ENCODE measurements around the gene SRD5A1.
"Not testable (repeated sequence)": the region's sequence is repeated elsewhere in the genome, so short reads cannot be mapped to it uniquely, and the experiment has no call there.

SRD5A1 gene

DNA sequence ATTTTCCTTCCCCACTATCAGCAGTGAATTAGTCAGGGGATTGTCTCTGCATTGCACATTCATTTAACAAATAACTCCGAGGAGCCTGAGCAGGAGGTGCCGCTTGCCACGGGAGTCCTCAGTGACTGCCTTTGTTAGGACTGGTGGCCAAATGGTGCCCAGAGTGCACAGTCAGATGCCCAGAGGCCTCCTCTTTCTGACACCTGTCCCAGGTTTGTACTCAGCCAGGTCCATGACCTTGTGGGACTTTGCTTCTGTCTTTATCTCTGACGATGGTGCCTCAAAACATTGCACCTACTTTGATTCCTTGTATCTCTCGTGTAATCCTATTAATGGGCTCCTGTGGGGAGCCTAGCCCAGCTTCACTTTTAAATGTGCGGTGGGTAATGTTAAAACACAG, 4.3 kb downstream of the SRD5A1 start:
- peaks cover 7% of the 10 kb centered on the region for H3K4me1 ChIP-seq (ENCODE audit: control insufficient read depth, insufficient read depth, low read length, poor library complexity, severe bottlenecking)
- H3K4me3 ChIP-seq (ENCODE audit: insufficient read depth, low read depth, low read length, poor library complexity, severe bottlenecking) = no peak overlapping the region
- no peak for DNase-seq
- H3K27me3 ChIP-seq (replicated peaks; ENCODE audit: control insufficient read depth, insufficient read depth, low read length, poor library complexity, severe bottlenecking) = no peaks in the 10 kb centered on the region
- no peaks in the 10 kb centered on the region for H3K36me3 ChIP-seq (ENCODE audit: control insufficient read depth, insufficient read depth, low read length)
- H3K27ac ChIP-seq (ENCODE audit: insufficient read depth, low read length, poor library complexity, severe bottlenecking) = no peak overlapping the region
- H3K9me3 ChIP-seq (ENCODE audit: control insufficient read depth, low read length) = no peaks in the 10 kb centered on the region

DNA sequence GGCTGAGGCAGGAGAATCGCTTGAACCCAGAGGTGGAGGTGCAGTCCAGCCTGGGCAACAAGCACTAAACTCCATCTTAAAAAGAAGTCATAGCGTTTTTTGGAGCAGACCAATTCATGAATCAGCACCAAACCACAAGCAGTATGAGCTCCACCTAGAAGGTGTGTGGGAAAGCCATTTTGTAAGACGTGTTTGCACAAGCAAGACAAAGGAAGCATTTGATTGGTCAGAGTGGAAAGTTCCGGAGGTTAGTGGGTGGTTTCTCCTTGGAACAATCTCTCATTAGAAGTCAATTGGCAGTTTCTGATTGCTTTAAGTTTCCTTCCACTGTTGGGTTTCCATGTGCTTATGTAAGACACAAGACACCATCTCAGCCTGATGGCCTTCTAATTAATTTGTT, 5.0 kb downstream of the SRD5A1 start:
- H3K4me3 ChIP-seq (ENCODE audit: insufficient read depth, low read depth, low read length, poor library complexity, severe bottlenecking) = no peak overlapping the region
- no peak for DNase-seq
- H3K27me3 ChIP-seq (replicated peaks; ENCODE audit: control insufficient read depth, insufficient read depth, low read length, poor library complexity, severe bottlenecking) = no peaks in the 10 kb centered on the region

DNA sequence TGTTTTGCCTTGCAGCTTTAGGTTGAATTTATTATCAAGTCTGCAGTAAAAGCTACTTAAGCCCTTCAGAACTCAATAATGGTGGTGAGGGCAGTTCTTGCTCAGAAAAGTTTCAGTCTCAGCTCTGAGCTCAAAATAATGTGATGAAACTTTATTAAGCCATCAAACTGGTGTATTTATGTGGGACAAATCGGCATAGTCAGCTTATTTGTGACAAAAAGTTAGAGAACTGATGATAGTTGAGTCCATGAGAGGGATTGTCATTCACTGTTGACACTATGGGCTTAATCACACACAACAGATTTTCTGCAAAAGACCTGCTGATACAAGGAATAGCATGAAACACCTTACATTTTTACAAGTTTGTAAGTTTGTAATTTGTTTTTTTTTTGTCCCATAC, 9.4 kb downstream of the SRD5A1 start:
- Histone ChIP-seq H3K4me3 (ENCODE audit: insufficient read depth, low read depth, low read length, poor library complexity, severe bottlenecking) (no peak overlapping the region), H3K27me3 (replicated peaks; ENCODE audit: control insufficient read depth, insufficient read depth, low read length, poor library complexity, severe bottlenecking) (no peaks in the 10 kb centered on the region), H3K4me1 (ENCODE audit: control insufficient read depth, insufficient read depth, low read length, poor library complexity, severe bottlenecking) (no peaks in the 10 kb centered on the region), H3K9me3 (ENCODE audit: control insufficient read depth, low read length) (no peaks in the 10 kb centered on the region), H3K27ac (ENCODE audit: insufficient read depth, low read length, poor library complexity, severe bottlenecking) (no peak overlapping the region), H3K36me3 (ENCODE audit: control insufficient read depth, insufficient read depth, low read length) (no peaks in the 10 kb centered on the region)
- DNase-seq = no peak

More for the DNA sequence above, 5.0 kb downstream of the SRD5A1 start:
- Histone ChIP-seq H3K9me3 (ENCODE audit: control insufficient read depth, low read length) (no peaks in the 10 kb centered on the region), H3K27ac (ENCODE audit: insufficient read depth, low read length, poor library complexity, severe bottlenecking) (no peak overlapping the region), H3K36me3 (ENCODE audit: control insufficient read depth, insufficient read depth, low read length) (no peaks in the 10 kb centered on the region), H3K4me1 (ENCODE audit: control insufficient read depth, insufficient read depth, low read length, poor library complexity, severe bottlenecking) (peaks cover 7% of the 10 kb centered on the region)

GRCh38 chr5:6644794-6645241, 11.6 kb downstream of the SRD5A1 start:
- DNase-seq = no peak

GRCh38 chr5:6645571-6646362, 12.5 kb downstream of the SRD5A1 start:
- H3K27me3 ChIP-seq (replicated peaks; ENCODE audit: control insufficient read depth, insufficient read depth, low read length, poor library complexity, severe bottlenecking); H3K9me3 ChIP-seq (ENCODE audit: control insufficient read depth, low read length); DNase-seq; H3K27ac ChIP-seq (ENCODE audit: insufficient read depth, low read length, poor library complexity, severe bottlenecking); H3K4me1 ChIP-seq (ENCODE audit: control insufficient read depth, insufficient read depth, low read length, poor library complexity, severe bottlenecking); H3K4me3 ChIP-seq (ENCODE audit: insufficient read depth, low read depth, low read length, poor library complexity, severe bottlenecking); H3K36me3 ChIP-seq (ENCODE audit: control insufficient read depth, insufficient read depth, low read length): not testable (repeated sequence)

More at GRCh38 chr5:6644794-6645241, 11.6 kb downstream of the SRD5A1 start:
- no peaks in the 10 kb centered on the region for H3K4me1 ChIP-seq (ENCODE audit: control insufficient read depth, insufficient read depth, low read length, poor library complexity, severe bottlenecking)
- H3K27ac ChIP-seq (ENCODE audit: insufficient read depth, low read length, poor library complexity, severe bottlenecking) = no peak overlapping the region
- no peak overlapping the region for H3K4me3 ChIP-seq (ENCODE audit: insufficient read depth, low read depth, low read length, poor library complexity, severe bottlenecking)
- H3K9me3 ChIP-seq (ENCODE audit: control insufficient read depth, low read length) = no peaks in the 10 kb centered on the region
- no peaks in the 10 kb centered on the region for H3K27me3 ChIP-seq (replicated peaks; ENCODE audit: control insufficient read depth, insufficient read depth, low read length, poor library complexity, severe bottlenecking)
- no peaks in the 10 kb centered on the region for H3K36me3 ChIP-seq (ENCODE audit: control insufficient read depth, insufficient read depth, low read length)

DNA sequence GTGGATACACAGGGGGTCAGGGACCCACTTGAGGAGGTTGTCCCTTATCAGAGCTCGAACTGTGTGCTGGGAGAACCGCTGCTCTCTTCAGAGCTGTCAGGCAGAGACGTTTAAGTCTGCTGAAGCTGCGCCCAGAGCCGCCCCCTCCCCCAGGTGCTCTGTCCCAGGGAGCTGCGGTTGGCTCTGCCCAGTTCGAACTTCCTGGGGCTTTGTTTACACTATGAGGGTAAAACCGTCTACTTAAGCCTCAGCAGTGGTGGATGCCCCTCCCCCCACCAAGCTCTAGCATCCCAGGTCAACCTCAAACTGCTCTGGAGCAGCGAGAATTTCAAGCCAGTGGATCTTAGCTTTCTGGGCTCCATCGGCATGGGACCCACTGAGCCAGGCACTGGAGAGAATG, 15.9 kb downstream of the SRD5A1 start:
- Histone ChIP-seq H3K36me3 (ENCODE audit: control insufficient read depth, insufficient read depth, low read length) (no peaks in the 10 kb centered on the region), H3K4me1 (ENCODE audit: control insufficient read depth, insufficient read depth, low read length, poor library complexity, severe bottlenecking) (no peaks in the 10 kb centered on the region), H3K27ac (ENCODE audit: insufficient read depth, low read length, poor library complexity, severe bottlenecking) (no peak overlapping the region), H3K4me3 (ENCODE audit: insufficient read depth, low read depth, low read length, poor library complexity, severe bottlenecking) (no peak overlapping the region), H3K27me3 (replicated peaks; ENCODE audit: control insufficient read depth, insufficient read depth, low read length, poor library complexity, severe bottlenecking) (no peaks in the 10 kb centered on the region), H3K9me3 (ENCODE audit: control insufficient read depth, low read length) (no peaks in the 10 kb centered on the region)
- DNase-seq = no peak

DNA sequence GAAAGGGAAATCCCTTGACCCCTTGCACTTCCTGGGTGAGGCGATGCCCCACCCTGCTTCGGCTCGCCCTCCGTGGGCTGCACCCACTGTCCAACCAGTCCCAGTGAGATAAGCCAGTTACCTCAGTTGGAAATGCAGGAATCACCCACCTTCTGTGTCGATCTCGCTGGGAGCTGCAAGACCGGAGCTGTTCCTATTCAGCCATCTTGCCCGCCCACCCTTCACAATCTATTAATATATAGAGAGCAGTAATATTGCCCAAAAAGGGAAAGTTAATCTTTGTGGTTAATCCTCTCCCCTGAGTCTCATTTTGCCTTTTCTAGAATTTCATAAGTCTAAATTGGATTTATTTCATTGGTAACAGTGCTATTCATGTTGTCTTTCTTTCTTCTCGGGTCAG, 16.4 kb downstream of the SRD5A1 start:
- Histone ChIP-seq H3K4me1 (ENCODE audit: control insufficient read depth, insufficient read depth, low read length, poor library complexity, severe bottlenecking) (no peaks in the 10 kb centered on the region), H3K27me3 (replicated peaks; ENCODE audit: control insufficient read depth, insufficient read depth, low read length, poor library complexity, severe bottlenecking) (no peaks in the 10 kb centered on the region), H3K9me3 (ENCODE audit: control insufficient read depth, low read length) (no peaks in the 10 kb centered on the region), H3K36me3 (ENCODE audit: control insufficient read depth, insufficient read depth, low read length) (no peaks in the 10 kb centered on the region), H3K27ac (ENCODE audit: insufficient read depth, low read length, poor library complexity, severe bottlenecking) (no peak overlapping the region), H3K4me3 (ENCODE audit: insufficient read depth, low read depth, low read length, poor library complexity, severe bottlenecking) (no peak overlapping the region)
- DNase-seq = no peak

- no peaks in the 10 kb centered on the region for H3K9me3 ChIP-seq (ENCODE audit: control insufficient read depth, low read length)
- peaks cover 6% of the 10 kb centered on the region for H3K36me3 ChIP-seq (ENCODE audit: control insufficient read depth, insufficient read depth, low read length)
- no peak overlapping the region for H3K4me3 ChIP-seq (ENCODE audit: insufficient read depth, low read depth, low read length, poor library complexity, severe bottlenecking)
- H3K27ac ChIP-seq (ENCODE audit: insufficient read depth, low read length, poor library complexity, severe bottlenecking) = no peak overlapping the region
- no peaks in the 10 kb centered on the region for H3K4me1 ChIP-seq (ENCODE audit: control insufficient read depth, insufficient read depth, low read length, poor library complexity, severe bottlenecking)
- no peak for DNase-seq
- no peaks in the 10 kb centered on the region for H3K27me3 ChIP-seq (replicated peaks; ENCODE audit: control insufficient read depth, insufficient read depth, low read length, poor library complexity, severe bottlenecking)
Measured at GRCh38 chr5:6652025-6652424, 18.8 kb downstream of the SRD5A1 start.

GRCh38 chr5:6655432-6655831, 22.2 kb downstream of the SRD5A1 start:
- peaks cover 9% of the 10 kb centered on the region for H3K36me3 ChIP-seq (ENCODE audit: control insufficient read depth, insufficient read depth, low read length)
- H3K4me3 ChIP-seq (ENCODE audit: insufficient read depth, low read depth, low read length, poor library complexity, severe bottlenecking) = no peak overlapping the region
- DNase-seq = no peak
- no peaks in the 10 kb centered on the region for H3K9me3 ChIP-seq (ENCODE audit: control insufficient read depth, low read length)
- no peak overlapping the region for H3K27ac ChIP-seq (ENCODE audit: insufficient read depth, low read length, poor library complexity, severe bottlenecking)
- no peaks in the 10 kb centered on the region for H3K27me3 ChIP-seq (replicated peaks; ENCODE audit: control insufficient read depth, insufficient read depth, low read length, poor library complexity, severe bottlenecking)
- H3K4me1 ChIP-seq (ENCODE audit: control insufficient read depth, insufficient read depth, low read length, poor library complexity, severe bottlenecking) = no peaks in the 10 kb centered on the region

DNA sequence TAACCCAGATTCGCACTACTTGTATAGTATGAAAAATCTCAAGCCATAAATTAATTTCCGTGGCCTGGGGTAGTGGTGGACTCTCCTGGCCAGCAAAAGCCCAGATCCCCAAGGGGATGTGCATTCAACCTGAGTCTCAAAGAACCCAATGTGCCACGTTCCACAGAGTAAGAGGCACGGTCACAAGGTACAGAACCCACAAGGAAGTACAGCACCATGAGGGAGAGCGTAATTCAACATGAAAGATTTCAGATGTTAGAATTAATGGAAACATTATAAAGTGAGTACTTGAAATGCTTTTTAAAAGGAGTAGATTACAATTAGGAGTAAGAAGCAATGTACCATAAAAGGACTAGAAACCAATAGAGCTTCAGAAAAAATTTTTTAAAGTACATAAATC, 23.4 kb downstream of the SRD5A1 start:
- H3K36me3 ChIP-seq (ENCODE audit: control insufficient read depth, insufficient read depth, low read length) = peaks cover 9% of the 10 kb centered on the region
- H3K4me3 ChIP-seq (ENCODE audit: insufficient read depth, low read depth, low read length, poor library complexity, severe bottlenecking) = no peak overlapping the region
- no peaks in the 10 kb centered on the region for H3K27me3 ChIP-seq (replicated peaks; ENCODE audit: control insufficient read depth, insufficient read depth, low read length, poor library complexity, severe bottlenecking)
- H3K27ac ChIP-seq (ENCODE audit: insufficient read depth, low read length, poor library complexity, severe bottlenecking) = no peak overlapping the region
- no peak for DNase-seq
- H3K4me1 ChIP-seq (ENCODE audit: control insufficient read depth, insufficient read depth, low read length, poor library complexity, severe bottlenecking) = no peaks in the 10 kb centered on the region
- H3K9me3 ChIP-seq (ENCODE audit: control insufficient read depth, low read length) = no peaks in the 10 kb centered on the region
